ACHN (cell line): ENCODE measurements around the gene BLCAP.
"Not testable (repeated sequence)": the region's sequence is repeated elsewhere in the genome, so short reads cannot be mapped to it uniquely, and the experiment has no call there.

ENCODE experiments used
- DNase-seq: peaks from one replicate; pipeline ENCODE4 v3.0.0-alpha.2; 2015
- in situ Hi-C: cut with HindIII; loops from 2 replicates; pipeline ENCODE4 v1.10.0; 2017; ENCODE audit warnings: low sequenced_read_pairs, low pct_ligation_motif_present, low pct_unique_long_range_greater_than_20kb

BLCAP gene

DNA sequence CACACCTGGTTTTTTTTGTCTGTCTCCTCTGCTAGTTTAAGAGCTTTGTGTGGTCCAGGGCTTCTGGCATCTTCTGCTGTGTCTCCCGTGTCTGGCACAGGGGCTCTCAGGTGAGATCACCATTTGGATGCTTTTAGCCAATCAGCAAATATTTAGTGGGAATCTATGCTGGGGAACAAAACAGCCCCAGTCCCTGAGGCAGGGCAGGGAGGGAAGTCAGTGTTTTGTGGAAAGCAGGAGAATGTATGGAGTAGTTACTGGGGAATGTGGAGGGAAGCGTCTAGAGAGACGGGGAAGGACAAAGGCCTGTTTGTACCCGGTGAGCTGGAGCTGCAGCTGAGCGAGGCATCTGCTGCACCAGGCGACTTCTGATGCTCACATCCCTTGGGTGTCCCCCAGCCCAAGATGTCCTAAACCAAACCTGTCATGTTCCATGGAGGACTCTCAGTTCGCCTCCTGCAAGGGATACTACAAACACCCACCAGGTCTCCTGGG, 55.9 kb downstream of the BLCAP start:
- DNase-seq, result no peak
- in situ Hi-C loops, result no loop called here

DNA sequence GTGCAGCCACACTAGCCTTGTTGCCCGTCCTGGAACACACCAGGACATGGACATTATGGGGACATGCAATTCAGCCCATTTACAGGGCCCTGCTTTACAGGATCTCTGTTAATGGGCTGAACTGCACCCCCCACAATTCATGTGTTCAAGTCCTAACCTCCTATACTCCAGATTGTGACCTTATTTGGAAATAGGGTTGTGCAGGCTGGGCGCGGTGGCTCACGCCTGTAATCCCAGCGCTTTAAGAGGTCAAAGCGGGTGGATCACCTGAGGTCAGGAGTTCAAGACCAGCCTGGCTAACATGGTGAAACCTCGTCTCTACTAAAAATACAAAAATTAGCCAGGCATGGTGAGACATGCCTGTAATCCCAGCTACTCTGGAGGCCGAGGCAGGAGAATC, 57.5 kb downstream of the BLCAP start:
- DNase-seq, in situ Hi-C loops: not testable (repeated sequence)

DNA sequence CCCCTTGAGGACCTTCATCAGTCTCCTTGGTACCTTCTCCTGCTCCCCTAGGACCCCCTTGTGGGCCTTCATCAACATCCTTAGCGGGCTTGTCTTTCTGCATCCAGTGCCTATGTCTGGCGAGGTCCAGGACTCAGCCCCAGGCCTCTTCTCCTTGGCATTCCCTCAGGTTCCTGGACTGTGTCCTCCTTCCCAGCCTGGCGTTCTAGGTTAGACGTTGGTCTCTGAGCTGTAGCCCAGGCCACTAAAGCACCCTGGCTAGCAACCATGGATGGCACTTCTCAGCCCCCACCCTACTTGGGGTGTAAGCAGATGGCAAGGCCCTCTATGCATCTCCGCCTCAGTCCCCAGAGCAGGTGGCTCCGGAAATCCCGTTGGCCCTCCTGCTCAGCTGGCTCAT, 58.1 kb downstream of the BLCAP start:
- no peak for DNase-seq
- in situ Hi-C loops, result no loop called here

DNA sequence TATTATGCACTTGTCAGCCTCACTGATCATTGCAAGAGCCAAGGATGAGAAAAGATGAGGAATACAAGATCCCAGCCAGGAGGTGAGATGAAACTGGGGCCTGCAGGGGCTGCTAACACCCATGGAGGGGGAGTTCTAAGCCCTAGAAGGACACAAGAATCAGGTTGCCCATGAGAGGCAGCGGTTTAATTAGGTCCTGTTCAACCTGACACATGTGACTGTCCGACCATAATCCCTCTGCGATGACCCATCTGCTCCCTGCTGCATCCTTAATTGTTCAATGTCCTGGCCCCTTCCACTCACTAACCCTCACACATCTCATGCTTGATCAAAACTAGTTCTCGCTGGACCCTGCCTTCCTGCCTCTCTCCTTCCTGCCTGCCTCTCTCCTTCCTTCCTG, 58.8 kb downstream of the BLCAP start:
- no peak for DNase-seq
- in situ Hi-C loops, result no loop called here
